ENCODE data around the gene GTF3C5.
A peak's percentile ranks its signal among the peaks of the same experiment; 100 is the strongest.
"Not testable (repeated sequence)": the region's sequence is repeated elsewhere in the genome, so short reads cannot be mapped to it uniquely, and the experiment has no call there.

GTF3C5 gene

DNA sequence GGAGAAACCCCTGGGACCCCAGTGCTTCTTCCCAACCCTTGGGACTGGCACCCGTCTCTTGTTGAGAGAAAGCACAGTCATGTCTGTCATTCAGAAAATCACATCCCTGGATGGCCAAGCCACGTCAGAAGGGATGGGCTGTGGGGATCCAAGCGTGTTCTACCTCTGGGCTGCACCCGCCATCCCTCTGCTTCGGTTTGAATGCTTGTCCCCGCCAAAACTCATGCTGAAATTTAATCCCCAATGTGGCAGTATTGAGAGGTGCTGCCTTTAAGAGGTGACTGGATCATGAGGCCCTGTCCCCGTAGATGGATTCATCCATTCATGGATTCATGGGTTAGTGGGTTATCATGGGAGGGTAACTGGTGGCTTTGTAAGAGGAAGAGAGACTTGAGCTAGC lies 58.0 kb downstream of the GTF3C5 start:
- DNase-seq (ENCODE audit: low read depth, low spot score), result no peak

- no peak for DNase-seq (ENCODE audit: low read depth, low spot score)
These were observed 58.5 kb downstream of the GTF3C5 start for GRCh38 chr9:133089271-133089671.

DNA sequence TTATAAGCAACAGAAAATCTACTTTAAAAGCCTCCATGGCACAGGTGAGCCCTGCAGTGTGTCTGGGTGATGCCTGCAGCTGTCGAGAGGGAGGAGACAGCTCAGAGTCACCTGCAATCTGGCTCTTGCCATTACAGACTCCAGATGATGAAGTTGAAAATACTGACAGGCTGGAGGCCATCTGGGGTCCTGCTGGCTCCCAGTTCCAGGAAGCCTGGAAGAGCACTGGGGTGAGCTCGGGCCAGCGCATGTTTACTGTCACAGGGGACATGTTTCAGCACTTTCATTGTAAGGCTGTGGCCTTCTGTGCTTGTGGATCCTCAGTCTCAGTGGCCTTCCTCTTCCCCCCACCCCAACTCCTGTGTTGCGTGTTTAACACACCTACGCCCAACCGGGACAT lies 59.4 kb downstream of the GTF3C5 start:
- DNase-seq (ENCODE audit: low read depth, low spot score), result no peak

GRCh38 chr9:133090752-133091385 lies 60.1 kb downstream of the GTF3C5 start:
- DNase-seq (ENCODE audit: low read depth, low spot score), result no peak

- DNase-seq (ENCODE audit: low read depth, low spot score), result not testable (repeated sequence)
These were observed 63.6 kb downstream of the GTF3C5 start for GRCh38 chr9:133094351-133094750.

DNA sequence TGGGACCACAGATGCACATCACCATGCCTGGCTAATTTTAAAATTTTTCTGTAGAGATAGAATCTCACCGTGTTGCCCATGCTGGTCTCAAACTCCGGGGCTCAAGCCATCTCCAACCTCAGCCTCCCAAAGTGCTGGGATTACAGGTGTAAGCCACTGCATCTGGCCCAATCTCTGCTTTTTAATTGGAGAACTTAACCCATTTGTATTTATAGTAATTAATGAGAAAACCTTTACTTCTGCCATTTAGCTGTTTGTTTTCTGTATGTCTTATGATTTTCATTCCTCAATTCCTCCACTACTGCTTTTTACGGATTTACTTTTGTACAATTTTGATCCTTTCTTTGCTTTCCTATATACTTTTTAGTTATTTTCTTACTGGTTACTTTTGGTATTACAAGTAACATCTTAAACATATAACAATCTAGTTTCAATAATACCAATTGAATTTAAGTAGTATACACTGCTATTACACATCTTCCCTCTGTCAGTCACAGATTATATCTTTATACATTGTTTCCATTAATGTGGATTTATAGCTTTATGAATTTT lies 64.1 kb downstream of the GTF3C5 start:
- DNase-seq (ENCODE audit: low read depth, low spot score), result no peak

GRCh38 chr9:133098104-133098754 lies 67.4 kb downstream of the GTF3C5 start:
- DNase-seq (ENCODE audit: low read depth, low spot score), result no peak

DNA sequence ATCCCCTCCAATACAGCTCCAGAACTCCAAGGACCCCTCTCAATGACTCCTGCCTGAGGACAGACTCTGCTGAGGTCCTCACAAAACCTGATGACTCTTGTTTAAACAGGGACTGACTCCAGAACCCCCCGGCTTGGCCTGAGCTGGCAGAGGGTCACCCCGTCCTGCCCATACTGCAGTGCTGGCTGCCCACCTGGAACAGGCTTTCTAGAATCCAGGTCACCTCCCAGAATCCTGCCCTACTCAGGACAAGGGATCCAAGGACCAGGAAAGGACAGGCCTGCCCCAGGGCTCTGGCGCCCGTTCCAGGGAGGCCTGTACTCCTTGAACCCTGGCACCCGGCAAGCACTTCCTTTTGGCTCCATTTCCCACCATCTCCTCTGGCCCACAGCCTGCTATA lies 68.1 kb downstream of the GTF3C5 start:
- no peak for DNase-seq (ENCODE audit: low read depth, low spot score)

DNA sequence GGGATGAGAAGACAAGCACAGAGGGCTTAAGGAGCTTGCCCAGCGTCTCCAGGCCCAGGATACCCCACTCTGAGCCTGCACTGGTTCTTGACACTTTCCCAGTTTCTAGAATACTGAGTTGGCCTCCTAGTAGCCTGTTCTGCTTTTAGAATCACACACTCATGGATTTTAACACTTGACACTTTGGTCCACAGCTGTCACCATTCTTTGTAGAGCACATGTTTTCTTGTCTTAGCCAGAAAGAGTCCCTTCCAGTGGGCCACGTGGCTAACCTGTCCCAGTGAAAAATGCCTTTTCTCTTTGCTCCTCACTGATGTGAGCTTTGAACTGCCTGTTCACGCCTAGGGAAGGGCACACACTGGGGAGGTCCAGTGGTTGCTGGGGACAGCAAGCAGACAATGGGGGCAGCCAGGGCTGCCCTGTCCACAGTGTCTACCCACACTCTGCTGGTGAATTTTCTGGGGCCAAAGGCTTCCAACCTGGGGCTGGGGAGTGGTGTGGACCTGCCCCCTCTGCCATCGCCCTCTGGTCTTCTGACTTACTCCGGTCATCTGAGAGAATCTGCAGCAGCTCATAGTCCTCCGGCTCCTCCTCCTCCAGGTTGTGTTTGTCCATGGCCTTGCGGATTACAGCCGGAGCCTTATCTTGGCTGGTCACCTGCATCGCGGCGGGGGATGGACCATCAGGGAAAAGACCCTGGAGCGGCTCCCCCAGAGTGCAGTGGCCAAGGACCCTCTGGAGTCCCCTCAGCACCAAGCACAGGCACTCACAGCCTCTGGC lies 69.1 kb downstream of the GTF3C5 start:
- DNase-seq (ENCODE audit: low read depth, low spot score), result no peak

GRCh38 chr9:133100506-133101355 lies 69.9 kb downstream of the GTF3C5 start:
- DNase-seq (ENCODE audit: low read depth, low spot score), result no peak

DNA sequence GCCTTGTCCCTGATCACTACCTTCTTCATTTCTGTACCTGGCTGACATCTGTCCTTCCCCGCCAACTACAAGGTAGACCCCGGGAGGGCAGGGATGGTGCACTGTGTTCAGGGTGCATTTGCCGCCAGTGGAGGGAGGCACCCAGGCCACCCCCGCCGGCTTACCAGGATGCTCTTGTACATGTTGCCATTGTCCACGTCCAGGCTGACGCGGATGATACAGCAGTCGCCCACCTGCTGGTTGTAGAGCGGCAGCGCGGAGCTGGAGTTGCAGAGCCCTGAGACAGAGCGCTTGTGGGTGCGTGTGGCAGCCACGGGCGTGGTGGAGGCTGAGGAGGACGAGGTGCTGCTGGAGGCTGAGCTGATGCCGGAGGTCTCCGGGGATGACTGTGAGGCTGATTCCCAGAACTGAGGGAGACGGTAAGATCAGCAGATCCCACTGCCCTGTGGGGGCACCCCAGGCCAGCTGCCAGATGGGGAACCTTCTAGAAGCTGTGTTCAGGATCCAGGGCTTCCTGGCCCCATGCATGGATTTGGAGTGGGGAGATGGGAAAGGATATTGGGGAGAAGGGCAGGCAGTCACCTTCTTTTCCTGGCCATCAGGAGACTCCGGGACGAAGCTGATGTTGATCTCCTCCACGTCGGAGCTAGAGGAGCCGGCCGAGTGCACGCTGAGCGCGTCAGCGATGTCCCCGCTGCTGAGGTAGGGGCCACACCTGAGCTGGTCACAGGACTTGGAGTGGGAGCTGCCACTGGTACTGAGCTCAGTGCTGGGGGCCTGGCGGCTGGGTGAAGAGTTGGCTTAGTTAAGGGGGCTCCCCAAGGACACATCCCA lies 70.8 kb downstream of the GTF3C5 start:
- no peak for DNase-seq (ENCODE audit: low read depth, low spot score)

DNA sequence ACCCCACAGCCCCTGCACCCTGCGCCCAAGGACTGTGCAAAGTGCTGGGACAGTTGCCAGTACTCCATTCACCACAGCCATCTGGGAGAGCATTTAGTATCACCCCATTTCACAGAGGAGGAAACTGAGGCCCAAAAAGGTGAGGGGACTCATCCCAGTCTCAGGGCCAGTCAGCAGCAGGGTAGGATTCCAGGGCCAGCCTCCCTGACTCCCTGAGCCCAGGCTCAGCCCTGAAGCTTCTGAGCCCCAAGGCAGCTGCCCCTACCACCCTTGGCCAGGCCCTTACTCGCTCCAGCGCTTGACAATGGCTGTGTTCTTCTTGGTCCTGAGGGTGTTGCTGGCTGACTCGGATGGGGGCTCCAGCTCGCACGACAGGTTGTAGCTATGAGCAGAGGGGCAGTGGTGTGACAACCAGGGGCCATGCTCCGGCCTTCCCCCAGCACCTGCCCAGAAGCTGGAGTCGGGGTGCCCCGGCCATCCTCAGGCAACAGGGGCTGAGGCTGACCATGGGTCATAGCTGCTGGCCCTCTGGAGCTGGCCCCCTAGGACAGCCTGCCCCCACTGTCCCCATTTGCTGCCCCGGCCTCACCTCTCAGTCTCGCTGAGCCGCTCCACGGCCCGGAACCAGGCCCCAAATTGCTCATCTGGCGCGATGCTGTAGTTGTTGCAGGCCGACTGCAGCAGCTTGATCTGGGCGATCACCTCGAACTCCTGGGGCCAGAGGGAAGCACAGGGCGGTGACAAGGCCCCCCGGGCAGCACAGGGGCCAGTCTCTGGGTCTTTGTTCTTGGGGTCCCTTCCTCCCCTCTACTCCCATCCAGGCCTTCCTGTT lies 71.6 kb downstream of the GTF3C5 start:
- DNase-seq (ENCODE audit: low read depth, low spot score), result no peak

DNA sequence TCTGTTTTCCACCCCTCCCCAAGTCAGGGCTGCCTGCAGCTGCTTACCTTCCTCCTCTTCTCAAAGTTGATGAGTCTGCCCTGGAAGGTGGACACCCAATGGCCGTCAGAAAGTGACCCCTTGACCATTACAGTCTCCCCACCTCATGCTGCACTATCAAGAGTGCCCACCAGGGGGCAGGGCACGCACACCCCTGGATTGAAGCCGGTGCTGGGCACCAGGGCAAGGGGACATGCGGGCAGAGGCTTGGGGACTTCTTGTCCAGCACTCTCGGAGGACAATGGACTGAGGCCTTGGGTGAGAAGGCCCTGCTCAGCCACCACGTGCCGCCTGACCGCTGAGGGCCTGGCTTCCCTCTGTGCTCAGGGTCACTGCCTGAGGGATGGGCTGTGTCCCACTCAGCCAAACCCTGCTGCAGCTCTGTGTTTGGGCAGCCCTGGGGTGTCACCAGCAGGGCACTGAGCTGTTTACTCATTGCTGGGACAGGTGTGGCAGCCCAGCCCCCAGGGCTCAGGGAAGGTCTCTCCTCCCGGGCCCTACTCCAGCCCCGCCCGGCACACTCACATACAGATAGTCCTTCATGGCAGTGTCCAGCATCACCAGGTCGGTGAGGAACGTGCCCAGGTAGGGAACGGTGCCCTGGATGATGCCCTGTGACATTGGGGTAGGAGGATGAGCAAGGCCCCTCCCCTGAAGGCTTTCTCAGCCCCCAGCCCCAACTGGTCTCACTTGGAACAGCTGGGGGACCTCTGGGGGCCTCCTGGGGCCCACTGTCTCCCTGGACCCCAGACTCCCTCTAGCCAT lies 72.6 kb downstream of the GTF3C5 start:
- DNase-seq (ENCODE audit: low read depth, low spot score), result peak; percentile 69

- no peak for DNase-seq (ENCODE audit: low read depth, low spot score)
These were observed 73.2 kb downstream of the GTF3C5 start for GRCh38 chr9:133103987-133104505.

- no peak for DNase-seq (ENCODE audit: low read depth, low spot score)
These were observed 74.1 kb downstream of the GTF3C5 start for GRCh38 chr9:133104718-133105460.

DNA sequence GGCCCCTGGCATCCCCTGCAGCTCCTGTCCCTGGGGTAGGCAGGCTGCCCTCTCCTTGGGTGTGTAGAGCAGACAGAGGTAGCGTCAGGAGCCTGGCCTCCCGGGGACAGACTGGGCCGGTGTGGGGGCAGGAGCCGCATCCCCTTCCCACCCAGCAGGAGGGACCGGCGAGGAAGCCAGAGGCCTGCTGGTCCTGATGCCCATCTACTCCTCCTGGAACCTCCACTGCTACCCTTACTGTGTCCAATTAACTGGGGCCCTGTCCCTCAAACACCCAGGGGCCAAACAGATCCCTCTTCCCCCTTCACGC lies 74.6 kb downstream of the GTF3C5 start:
- DNase-seq (ENCODE audit: low read depth, low spot score), result no peak

GRCh38 chr9:133106511-133107244 lies 75.9 kb downstream of the GTF3C5 start:
- no peak for DNase-seq (ENCODE audit: low read depth, low spot score)
